Activated T-helper 2 cell treated with anti-CD3 and anti-CD28 coated beads, Interferon-gamma antibody, Interleukin-2, Interleukin-4, amounts not matched to agents 10 μg/mL and 5 μg/mL and 100 μg/mL, durations not matched to agents 14 hours and 24 hours and 36 hours (primary cell): Measurements from ENCODE around the gene IFRD1. TPM values are rescaled to one million over a fixed set of nuclear protein-coding genes. Genes with fewer than 3 reads are reported as not detected.
"Not testable (repeated sequence)": the region's sequence is repeated elsewhere in the genome, so short reads cannot be mapped to it uniquely, and the experiment has no call there.

ENCODE experiments used
- DNase-seq: peaks from one replicate; pipeline ENCODE4 v3.0.0; 2021; ENCODE audit warnings: low spot score
- H3K27ac Mint-ChIP-seq: one replicate; pipeline ENCODE4 v1.8.0; 2021; ENCODE audit warnings: mixed read lengths
- H3K27me3 Mint-ChIP-seq: one replicate; pipeline ENCODE4 v1.8.0; 2021; ENCODE audit warnings: low read depth, mixed read lengths
- H3K36me3 Mint-ChIP-seq: one replicate; pipeline ENCODE4 v1.8.0; 2021; ENCODE audit warnings: low read depth, mixed read lengths
- H3K4me1 Mint-ChIP-seq: one replicate; pipeline ENCODE4 v1.8.0; 2021; ENCODE audit warnings: low read depth, mixed read lengths
- H3K4me3 Mint-ChIP-seq: one replicate; pipeline ENCODE4 v1.8.0; 2021; ENCODE audit warnings: low read depth, mild to moderate bottlenecking, moderate library complexity, mixed read lengths
- H3K9me3 Mint-ChIP-seq: one replicate; pipeline ENCODE4 v1.8.0; 2021; ENCODE audit warnings: mixed read lengths
- intact Hi-C: fragments of 100-400 bp; cut with micrococcal nuclease; formaldehyde crosslinking; loops from one replicate; pipeline ENCODE4 v1.15.1; 2023
- total RNA-seq: library from RNA; stranded (reverse); gene quantifications from 2 replicates; pipeline ENCODE4 v1.2.3, GENCODE V29; 2022

The IFRD1 gene
- total RNA-seq, 1 donor from 2014 or later: 49.5 TPM

DNA sequence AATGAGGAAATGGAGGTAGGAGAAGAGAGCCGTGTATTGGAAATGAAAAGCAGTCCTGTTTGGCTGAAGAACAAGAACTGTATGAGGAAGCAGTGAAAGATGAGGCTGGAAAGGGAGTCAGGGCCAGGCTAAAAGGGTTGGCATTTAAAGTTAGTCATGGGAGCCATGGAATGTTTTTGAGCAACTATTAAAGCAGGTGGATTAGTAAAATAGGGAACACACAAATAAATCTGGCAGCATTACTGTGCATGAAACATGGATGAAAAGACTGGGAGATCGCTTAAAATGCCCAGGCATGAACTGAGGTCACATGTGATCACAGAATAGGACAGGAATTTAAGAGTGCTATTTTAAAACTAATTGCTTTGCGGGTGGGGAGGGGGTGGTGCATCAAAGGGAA lies 1.4 kb upstream of the IFRD1 start:
- H3K27me3 Mint-ChIP-seq: no peaks in the 10 kb centered on the region
- no peak for DNase-seq
- intact Hi-C loops: no loop called here
- peak overlapping the region; percentile 97 for H3K4me3 Mint-ChIP-seq
- H3K27ac Mint-ChIP-seq: peak overlapping the region; percentile 98
- peaks cover 12% of the 10 kb centered on the region for H3K36me3 Mint-ChIP-seq
- peaks cover 52% of the 10 kb centered on the region for H3K4me1 Mint-ChIP-seq
- no peaks in the 10 kb centered on the region for H3K9me3 Mint-ChIP-seq

DNA sequence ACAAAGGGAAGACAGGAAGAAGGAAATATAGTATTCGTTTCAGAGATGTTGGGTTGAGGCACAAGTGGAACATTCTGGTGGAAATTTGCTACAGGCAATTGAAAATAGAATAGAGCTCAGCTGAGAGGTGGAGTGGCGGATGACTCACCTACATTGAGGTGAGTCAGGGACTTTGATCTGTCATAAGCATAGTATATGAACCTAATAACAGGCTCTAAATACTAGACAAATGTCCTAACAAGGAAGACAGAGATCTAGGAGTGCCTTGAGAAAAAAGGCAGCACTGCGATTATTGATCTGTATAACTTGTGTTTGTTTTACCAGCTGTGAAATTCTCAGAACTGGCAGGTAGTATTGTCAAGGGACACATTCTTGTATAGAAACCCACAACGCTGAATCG lies 907 bp upstream of the IFRD1 start:
- intact Hi-C loops: no loop called here
- H3K36me3 Mint-ChIP-seq: peaks cover 12% of the 10 kb centered on the region
- H3K27me3 Mint-ChIP-seq: no peaks in the 10 kb centered on the region
- no peak for DNase-seq
- peaks cover 49% of the 10 kb centered on the region for H3K4me1 Mint-ChIP-seq
- H3K9me3 Mint-ChIP-seq: no peaks in the 10 kb centered on the region
- peak overlapping the region; percentile 98 for H3K27ac Mint-ChIP-seq
- peak overlapping the region; percentile 97 for H3K4me3 Mint-ChIP-seq

DNA sequence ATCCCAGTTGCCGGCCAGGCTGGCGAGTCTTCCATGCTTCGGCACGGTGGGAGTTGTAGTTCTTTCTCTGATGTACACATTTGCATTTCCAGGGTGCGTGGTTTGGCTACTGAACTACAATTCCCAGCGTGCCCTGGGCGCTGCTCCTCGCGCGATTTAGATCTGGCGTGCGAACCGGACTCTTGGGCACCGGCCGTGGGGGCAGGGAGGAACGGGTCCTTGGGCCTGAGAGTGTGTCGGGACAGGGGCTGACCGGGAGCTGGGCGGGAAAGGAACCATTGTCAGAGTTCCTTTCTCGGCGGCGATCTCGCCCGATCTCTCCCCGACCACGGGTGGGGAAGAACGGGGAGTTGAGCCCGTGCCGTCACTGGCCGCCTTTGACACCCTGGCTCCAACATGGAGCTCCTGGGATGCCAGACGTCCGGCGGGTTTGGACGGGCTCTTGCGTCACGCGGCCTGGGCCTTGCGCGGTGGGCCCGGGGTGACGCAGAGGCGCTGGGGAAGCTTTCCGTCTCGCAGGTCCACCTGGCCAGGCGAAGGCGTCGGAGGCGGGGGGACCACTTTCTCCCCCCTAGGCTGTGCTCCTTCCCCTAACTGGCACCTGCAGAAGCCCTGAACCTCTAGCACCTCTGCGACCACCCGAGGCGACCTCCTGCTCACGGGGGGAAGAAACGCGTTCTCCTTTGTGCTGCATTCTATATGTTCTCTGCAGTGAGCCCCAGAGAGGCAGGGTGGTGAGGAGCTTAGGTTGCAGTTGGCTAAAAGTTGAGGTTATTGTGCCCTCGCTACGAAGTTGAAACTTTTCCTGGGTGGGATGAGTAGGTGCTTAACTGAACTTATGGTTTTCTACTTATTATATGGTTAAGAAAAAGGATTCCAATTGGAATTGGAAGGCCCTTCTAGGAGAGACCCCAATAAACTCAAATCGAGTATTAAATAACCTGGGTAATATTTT lies 824 bp downstream of the IFRD1 start:
- Mint-ChIP-seq H3K27me3 (no peaks in the 10 kb centered on the region), H3K9me3 (no peaks in the 10 kb centered on the region), H3K4me3 (peak overlapping the region; percentile 97), H3K36me3 (peaks cover 21% of the 10 kb centered on the region), H3K27ac (peak overlapping the region; percentile 98), H3K4me1 (peaks cover 45% of the 10 kb centered on the region)
- DNase-seq: peak; percentile 86
- intact Hi-C loops: loop anchor here (1.0 to 10.0 kb wide), 7 partner anchors 59 to 1356 kb away; partner anchors contain the start of genes DOCK4, LRRN3, SMIM30 and TMEM168

DNA sequence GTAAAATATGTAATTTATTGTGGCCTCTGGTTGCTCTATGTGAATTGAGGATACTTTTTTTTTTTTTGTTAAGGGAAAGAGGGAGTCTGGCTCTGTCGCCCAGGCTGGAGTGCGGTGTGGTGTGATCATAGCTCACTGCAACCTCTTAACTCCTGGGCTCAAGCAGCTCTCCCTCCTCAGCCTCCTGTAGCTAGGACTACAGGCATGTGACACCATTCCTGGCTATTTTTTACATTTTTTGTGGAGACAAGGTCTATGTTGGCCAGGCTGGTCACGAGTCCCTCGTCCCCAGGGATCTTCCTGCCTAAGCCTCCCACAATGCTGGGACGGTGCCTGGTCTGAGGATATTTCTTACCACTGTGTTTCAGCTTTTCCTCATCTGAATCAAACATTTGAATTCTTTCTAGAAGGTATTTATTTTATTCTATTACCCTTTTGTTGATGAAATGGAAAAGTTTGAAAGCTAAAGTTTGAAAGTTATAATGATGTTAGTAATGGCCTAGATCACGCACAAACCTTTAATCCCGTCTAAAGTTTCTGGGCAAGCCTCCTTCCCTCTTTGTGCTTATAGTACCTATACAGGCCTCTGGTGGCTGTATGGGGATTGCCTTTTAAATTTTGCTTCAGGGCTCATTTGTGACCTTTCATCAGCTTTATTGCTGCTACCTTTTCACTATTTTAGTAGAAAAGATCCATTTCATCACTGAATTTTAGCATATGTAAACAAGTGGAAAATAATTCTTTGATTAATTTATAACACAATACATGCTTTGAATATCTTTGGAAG lies 2.0 kb downstream of the IFRD1 start:
- Mint-ChIP-seq H3K4me1 (peaks cover 38% of the 10 kb centered on the region), H3K9me3 (no peaks in the 10 kb centered on the region), H3K36me3 (peaks cover 28% of the 10 kb centered on the region), H3K27me3 (no peaks in the 10 kb centered on the region), H3K27ac (peak overlapping the region; percentile 76), H3K4me3 (peak overlapping the region; percentile 97)
- DNase-seq: no peak
- intact Hi-C loops: loop anchor here (5.0 to 10.0 kb wide), 3 partner anchors 340 to 1357 kb away; partner anchors contain the start of genes LRRN3, SMIM30 and TMEM168

DNA sequence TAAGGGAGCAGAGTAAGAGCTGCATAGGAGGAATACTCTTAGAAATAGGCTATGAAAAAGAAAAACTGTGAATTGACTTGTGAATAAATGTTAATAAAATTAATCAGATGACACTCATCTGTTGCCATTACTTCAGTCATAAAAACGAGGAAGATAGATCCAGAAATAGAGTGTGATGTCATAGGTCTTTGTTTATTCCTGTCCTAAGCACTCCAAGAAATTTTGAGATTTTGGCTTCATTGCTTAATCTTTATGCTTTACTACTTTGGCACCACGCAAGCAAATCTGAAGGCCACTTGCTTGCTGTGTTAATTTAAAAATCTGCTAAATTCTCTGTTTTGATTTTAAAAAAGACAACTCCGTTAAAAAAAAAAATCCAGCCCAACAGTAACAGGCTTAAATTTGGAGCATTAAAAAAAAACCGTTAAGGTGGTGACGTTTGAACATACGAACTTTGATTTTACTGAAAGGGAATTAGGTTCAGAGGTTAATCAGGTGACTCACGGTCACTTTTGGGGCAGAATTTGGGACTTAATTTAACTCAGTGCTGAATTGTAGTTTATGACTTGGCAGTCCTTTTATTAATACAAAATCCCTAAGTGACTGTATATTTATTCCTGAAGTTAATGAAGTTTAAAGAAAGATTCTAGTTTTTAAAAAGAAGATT lies 3.4 kb downstream of the IFRD1 start:
- H3K9me3 Mint-ChIP-seq: no peaks in the 10 kb centered on the region
- H3K4me3 Mint-ChIP-seq: no peak overlapping the region
- intact Hi-C loops: loop anchor here (5.0 to 10.0 kb wide), 3 partner anchors 339 to 1359 kb away; partner anchors contain the start of genes LRRN3, SMIM30 and TMEM168
- no peak overlapping the region for H3K27ac Mint-ChIP-seq
- H3K36me3 Mint-ChIP-seq: peaks cover 37% of the 10 kb centered on the region
- peaks cover 31% of the 10 kb centered on the region for H3K4me1 Mint-ChIP-seq
- H3K27me3 Mint-ChIP-seq: no peaks in the 10 kb centered on the region
- DNase-seq: no peak

DNA sequence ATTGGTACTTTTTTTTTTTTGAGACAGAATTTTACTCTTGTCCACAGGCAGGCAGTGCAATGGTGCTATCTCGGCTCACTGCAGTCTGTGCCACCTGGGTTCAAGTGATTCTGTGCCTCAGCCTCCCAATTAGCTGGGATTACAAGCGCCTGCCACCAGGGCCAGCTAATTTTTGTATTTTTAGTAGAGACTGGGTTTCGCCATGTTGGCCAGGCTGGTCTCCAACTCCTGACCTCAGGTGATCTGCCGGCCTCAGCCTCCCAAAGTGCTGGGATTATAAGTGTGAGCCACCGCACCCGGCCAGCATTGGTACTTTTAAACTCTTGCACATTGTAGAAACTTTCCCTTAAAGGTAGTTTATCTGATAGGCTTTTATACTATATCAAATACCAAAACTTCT lies 3.9 kb downstream of the IFRD1 start:
- not testable (repeated sequence) for H3K27ac Mint-ChIP-seq, H3K27me3 Mint-ChIP-seq, H3K9me3 Mint-ChIP-seq, H3K4me3 Mint-ChIP-seq, DNase-seq
- peaks cover 26% of the 10 kb centered on the region for H3K4me1 Mint-ChIP-seq
- intact Hi-C loops: loop anchor here (5.0 to 10.0 kb wide), 3 partner anchors 338 to 1359 kb away; partner anchors contain the start of genes LRRN3, SMIM30 and TMEM168
- H3K36me3 Mint-ChIP-seq: peaks cover 43% of the 10 kb centered on the region

DNA sequence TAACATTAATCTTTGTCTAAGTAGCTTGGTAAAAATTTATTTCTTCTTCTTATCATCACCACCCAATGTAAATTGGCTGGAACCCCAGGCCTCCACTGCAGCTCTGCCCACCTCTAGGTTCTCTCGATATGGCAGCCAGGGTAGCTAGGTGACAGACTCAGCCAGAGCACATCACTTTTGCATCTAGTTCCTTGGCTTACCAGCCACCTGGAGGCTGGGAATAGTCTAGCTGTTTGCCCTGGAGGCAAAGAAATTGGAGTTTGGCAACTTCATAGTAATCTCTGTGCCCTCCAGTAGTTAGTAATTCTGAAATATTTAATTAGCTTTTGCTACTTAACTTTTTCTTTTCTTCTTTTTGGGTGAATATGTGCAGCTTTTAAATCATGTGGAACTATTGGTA lies 9.4 kb downstream of the IFRD1 start:
- Mint-ChIP-seq H3K4me3 (no peak overlapping the region), H3K4me1 (peaks cover under 1% of the 10 kb centered on the region), H3K9me3 (no peaks in the 10 kb centered on the region), H3K27ac (no peak overlapping the region), H3K36me3 (peaks cover 71% of the 10 kb centered on the region), H3K27me3 (no peaks in the 10 kb centered on the region)
- intact Hi-C loops: loop anchor here (10.0 kb wide), 1 partner anchor 1365 kb away; the partner anchor contains the start of gene LRRN3
- no peak for DNase-seq

DNA sequence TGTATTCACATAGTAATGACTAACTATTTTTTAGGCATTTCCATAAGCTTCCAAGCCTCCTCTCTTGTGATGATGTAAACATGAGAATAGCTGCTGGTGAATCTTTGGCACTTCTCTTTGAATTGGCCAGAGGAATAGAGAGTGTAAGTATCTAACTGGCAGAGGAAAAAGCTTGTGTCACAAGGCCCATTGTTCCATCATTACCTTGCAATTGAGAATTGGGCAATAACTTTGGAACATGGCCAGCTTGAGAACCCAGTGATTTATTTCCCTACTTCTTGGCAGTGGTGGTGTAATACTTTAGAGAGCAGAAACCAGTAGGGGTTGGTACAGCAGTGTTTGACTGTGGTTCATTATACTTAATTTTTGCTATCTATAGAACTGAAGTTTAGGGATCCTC lies 12.0 kb downstream of the IFRD1 start:
- intact Hi-C loops: no loop called here

DNA sequence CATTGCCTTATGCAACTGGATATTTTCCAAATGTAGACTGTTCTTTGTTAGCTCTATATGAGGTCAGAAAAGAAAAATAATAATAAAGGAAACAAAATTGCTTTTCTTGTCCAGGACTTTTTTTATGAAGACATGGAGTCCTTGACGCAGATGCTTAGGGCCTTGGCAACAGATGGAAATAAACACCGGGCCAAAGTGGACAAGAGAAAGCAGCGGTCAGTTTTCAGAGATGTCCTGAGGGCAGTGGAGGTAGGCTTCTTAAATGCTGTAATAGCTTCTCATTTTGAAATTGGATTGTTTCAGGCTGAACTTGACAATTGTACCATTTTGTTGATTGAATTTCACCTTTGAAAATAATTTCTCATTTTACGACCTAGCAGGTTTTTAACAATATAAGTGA lies 17.6 kb downstream of the IFRD1 start:
- no peaks in the 10 kb centered on the region for H3K27me3 Mint-ChIP-seq
- H3K27ac Mint-ChIP-seq: no peak overlapping the region
- H3K4me3 Mint-ChIP-seq: no peak overlapping the region
- intact Hi-C loops: no loop called here
- no peak for DNase-seq
- no peaks in the 10 kb centered on the region for H3K9me3 Mint-ChIP-seq
- peaks cover 79% of the 10 kb centered on the region for H3K36me3 Mint-ChIP-seq
- peaks cover 3% of the 10 kb centered on the region for H3K4me1 Mint-ChIP-seq

More for the DNA sequence above, 12.0 kb downstream of the IFRD1 start:
- Mint-ChIP-seq H3K9me3 (no peaks in the 10 kb centered on the region), H3K27me3 (no peaks in the 10 kb centered on the region), H3K27ac (no peak overlapping the region), H3K4me1 (no peaks in the 10 kb centered on the region), H3K4me3 (no peak overlapping the region), H3K36me3 (peaks cover 76% of the 10 kb centered on the region)
- DNase-seq: no peak

DNA sequence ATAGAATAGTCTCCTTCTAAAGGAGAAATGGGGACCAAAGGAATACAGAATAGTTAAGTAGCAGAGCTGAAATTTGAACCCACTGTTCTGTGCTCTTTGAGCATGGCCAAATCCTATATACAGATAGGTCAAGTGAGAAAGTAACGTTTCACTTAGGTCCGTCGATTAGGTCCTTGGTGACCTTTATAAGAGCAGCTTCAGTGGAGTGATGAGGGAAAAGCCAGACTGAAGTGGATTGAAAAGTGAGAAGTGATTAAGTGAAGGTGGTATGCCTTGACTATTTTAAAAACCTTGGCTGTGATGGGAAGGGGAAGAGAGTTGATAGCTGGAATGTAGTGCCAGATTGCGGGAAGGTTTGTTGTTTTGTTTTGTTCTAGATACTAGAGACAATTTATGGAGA lies 19.9 kb downstream of the IFRD1 start:
- no peaks in the 10 kb centered on the region for H3K27me3 Mint-ChIP-seq
- no peak overlapping the region for H3K4me3 Mint-ChIP-seq
- intact Hi-C loops: no loop called here
- peaks cover 70% of the 10 kb centered on the region for H3K36me3 Mint-ChIP-seq
- no peak for DNase-seq
- H3K27ac Mint-ChIP-seq: no peak overlapping the region
- no peaks in the 10 kb centered on the region for H3K9me3 Mint-ChIP-seq
- H3K4me1 Mint-ChIP-seq: peaks cover 3% of the 10 kb centered on the region

DNA sequence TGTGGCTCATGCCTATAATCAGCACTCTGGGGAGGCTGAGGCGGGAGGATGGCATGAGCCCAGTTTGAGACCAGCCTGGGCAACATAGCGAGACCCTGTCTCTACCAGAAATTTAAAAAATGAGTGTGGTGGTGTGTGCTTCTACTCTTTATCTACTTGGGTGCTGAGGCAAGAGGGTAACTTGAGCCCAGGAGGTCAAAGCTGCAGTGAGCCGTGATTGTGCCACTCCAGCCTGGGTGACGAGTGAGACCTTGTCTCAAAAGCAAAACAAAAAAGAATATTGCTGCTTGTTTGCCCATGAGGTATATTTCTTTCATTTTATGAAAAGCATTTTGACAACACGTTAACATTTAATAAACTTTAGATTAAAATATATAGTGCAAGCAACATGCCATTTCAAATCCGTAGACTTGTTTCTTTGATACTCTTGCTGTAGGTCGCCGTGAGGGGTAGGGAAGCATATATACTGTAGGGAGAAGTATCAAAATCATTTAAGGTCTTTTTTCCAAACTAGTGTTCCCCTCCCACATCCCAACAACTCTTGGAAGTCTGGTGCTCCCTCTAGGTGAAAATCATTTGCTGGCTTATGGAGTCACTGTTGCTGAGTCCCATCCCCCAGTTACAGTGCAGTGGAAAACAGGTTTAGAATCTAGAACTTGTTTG lies 26.3 kb downstream of the IFRD1 start:
- H3K27me3 Mint-ChIP-seq: no peaks in the 10 kb centered on the region
- H3K4me1 Mint-ChIP-seq: peaks cover 3% of the 10 kb centered on the region
- H3K36me3 Mint-ChIP-seq: peaks cover 45% of the 10 kb centered on the region
- DNase-seq: no peak
- no peak overlapping the region for H3K27ac Mint-ChIP-seq
- no peak overlapping the region for H3K4me3 Mint-ChIP-seq
- no peaks in the 10 kb centered on the region for H3K9me3 Mint-ChIP-seq
- intact Hi-C loops: no loop called here
